Measurements from ENCODE around the gene SYTL3. TPM values are rescaled to one million over a fixed set of nuclear protein-coding genes. Genes with fewer than 3 reads are reported as not detected.

Gene SYTL3
- total and polyA plus RNA-seq, 10 of the 15 experiments (the other 5 are each of a cell fraction or from before 2014, with no cell fraction given), result 3.3 to 12.1 (median 6.9) TPM

DNA sequence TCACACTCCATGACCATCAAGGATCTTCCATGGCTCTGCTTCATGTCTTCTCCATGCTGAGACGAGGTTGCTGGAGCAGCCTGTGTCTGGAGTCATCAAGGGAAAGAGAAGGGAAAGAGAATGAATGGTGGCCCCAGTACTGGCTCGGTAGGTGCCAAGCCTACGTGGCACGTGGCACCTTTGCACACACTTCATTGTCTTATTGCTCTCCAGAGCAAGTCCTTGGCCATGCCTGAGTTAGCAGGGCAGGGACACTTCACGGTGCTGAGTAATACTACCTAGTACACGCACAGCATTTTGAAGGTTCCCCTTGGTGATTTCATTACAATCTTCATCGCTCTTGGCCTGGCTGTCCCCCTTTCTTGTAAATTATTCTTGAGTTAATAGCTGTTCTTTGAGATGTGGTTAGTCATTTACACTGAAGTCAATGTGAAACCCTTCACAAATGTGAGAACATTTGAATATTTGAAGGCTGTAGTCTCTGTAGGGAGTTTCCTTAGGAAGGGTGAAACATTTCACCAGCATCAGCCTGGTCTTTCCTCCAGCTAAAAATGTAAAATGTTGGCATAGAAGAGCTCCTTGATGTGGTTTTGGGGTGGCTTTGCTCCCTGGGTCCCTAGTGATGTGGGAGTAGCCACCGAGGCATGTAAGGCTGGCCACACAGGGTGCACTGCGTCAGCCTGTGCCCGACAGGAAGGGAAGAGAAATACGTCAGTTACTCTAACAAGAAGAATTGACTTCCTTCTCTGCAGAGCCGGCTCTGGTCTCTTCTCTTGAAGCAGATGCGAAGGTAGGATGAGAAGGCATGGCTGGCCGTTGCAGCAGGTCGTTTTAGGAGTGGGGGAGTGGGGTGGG lies at the start of gene SYTL3 (continued):
- TF ChIP-seq, protein P1, sequence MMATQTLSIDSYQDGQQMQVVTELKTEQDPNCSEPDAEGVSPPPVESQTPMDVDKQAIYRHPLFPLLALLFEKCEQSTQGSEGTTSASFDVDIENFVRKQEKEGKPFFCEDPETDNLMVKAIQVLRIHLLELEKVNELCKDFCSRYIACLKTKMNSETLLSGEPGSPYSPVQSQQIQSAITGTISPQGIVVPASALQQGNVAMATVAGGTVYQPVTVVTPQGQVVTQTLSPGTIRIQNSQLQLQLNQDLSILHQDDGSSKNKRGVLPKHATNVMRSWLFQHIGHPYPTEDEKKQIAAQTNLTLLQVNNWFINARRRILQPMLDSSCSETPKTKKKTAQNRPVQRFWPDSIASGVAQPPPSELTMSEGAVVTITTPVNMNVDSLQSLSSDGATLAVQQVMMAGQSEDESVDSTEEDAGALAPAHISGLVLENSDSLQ (IDR thresholded peaks at IDR 0.05), result peak; percentile 27
- no peak for TF ChIP-seq HDAC2 (IDR thresholded peaks at IDR 0.05)
- no peak for TF ChIP-seq POLR2AphosphoS2 (IDR thresholded peaks at IDR 0.05; ENCODE audit: low read depth, low read length)
- peak; percentile 62; the same call in 1 of the 2 replicates for TF ChIP-seq GABPA (IDR thresholded peaks at IDR 0.05; ENCODE audit: low read depth)
- peak; percentile 60; the same call in 1 of the 2 replicates for TF ChIP-seq SPI1 (IDR thresholded peaks at IDR 0.05; ENCODE audit: borderline replicate concordance, insufficient read depth, low read depth, low read length)
- TF ChIP-seq CHD1 (IDR thresholded peaks at IDR 0.05; ENCODE audit: low read depth, low read length), result no peak
- TF ChIP-seq SREBF2 (IDR thresholded peaks at IDR 0.05; ENCODE audit: low read length), result no peak
- no peak for TF ChIP-seq BRCA1 (IDR thresholded peaks at IDR 0.05; ENCODE audit: low read depth, low read length)
- TF ChIP-seq ZNF207 (IDR thresholded peaks at IDR 0.05; ENCODE audit: borderline replicate concordance), result no peak
- peak; percentile 15 for TF ChIP-seq SMAD1 (IDR thresholded peaks at IDR 0.05; ENCODE audit: low read depth, partially characterized antibody)
- no peak for TF ChIP-seq SMC3 (IDR thresholded peaks at IDR 0.05; ENCODE audit: borderline replicate concordance, low read length)
- no peak for TF ChIP-seq NFXL1 (IDR thresholded peaks at IDR 0.05; ENCODE audit: borderline replicate concordance)
- TF ChIP-seq, protein P2, sequence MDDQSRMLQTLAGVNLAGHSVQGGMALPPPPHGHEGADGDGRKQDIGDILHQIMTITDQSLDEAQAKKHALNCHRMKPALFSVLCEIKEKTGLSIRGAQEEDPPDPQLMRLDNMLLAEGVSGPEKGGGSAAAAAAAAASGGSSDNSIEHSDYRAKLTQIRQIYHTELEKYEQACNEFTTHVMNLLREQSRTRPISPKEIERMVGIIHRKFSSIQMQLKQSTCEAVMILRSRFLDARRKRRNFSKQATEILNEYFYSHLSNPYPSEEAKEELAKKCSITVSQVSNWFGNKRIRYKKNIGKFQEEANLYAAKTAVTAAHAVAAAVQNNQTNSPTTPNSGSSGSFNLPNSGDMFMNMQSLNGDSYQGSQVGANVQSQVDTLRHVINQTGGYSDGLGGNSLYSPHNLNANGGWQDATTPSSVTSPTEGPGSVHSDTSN (IDR thresholded peaks at IDR 0.05; ENCODE audit: insufficient replicate concordance, low read depth, low read length), result no peak
- peak; percentile 70; the same call in 1 of the 2 replicates for TF ChIP-seq FOXM1 (IDR thresholded peaks at IDR 0.05; ENCODE audit: low read depth, low read length)
- TF ChIP-seq, protein P3, sequence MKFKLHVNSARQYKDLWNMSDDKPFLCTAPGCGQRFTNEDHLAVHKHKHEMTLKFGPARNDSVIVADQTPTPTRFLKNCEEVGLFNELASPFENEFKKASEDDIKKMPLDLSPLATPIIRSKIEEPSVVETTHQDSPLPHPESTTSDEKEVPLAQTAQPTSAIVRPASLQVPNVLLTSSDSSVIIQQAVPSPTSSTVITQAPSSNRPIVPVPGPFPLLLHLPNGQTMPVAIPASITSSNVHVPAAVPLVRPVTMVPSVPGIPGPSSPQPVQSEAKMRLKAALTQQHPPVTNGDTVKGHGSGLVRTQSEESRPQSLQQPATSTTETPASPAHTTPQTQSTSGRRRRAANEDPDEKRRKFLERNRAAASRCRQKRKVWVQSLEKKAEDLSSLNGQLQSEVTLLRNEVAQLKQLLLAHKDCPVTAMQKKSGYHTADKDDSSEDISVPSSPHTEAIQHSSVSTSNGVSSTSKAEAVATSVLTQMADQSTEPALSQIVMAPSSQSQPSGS (IDR thresholded peaks at IDR 0.05; ENCODE audit: low read length), result peak; percentile 90; the same call in 1 of the 2 replicates
- peak; percentile 99 for TF ChIP-seq IKZF2 (IDR thresholded peaks at IDR 0.05)
- no peak for TF ChIP-seq RFX5 (IDR thresholded peaks at IDR 0.05; ENCODE audit: low read depth, low read length)
- TF ChIP-seq, protein P4, sequence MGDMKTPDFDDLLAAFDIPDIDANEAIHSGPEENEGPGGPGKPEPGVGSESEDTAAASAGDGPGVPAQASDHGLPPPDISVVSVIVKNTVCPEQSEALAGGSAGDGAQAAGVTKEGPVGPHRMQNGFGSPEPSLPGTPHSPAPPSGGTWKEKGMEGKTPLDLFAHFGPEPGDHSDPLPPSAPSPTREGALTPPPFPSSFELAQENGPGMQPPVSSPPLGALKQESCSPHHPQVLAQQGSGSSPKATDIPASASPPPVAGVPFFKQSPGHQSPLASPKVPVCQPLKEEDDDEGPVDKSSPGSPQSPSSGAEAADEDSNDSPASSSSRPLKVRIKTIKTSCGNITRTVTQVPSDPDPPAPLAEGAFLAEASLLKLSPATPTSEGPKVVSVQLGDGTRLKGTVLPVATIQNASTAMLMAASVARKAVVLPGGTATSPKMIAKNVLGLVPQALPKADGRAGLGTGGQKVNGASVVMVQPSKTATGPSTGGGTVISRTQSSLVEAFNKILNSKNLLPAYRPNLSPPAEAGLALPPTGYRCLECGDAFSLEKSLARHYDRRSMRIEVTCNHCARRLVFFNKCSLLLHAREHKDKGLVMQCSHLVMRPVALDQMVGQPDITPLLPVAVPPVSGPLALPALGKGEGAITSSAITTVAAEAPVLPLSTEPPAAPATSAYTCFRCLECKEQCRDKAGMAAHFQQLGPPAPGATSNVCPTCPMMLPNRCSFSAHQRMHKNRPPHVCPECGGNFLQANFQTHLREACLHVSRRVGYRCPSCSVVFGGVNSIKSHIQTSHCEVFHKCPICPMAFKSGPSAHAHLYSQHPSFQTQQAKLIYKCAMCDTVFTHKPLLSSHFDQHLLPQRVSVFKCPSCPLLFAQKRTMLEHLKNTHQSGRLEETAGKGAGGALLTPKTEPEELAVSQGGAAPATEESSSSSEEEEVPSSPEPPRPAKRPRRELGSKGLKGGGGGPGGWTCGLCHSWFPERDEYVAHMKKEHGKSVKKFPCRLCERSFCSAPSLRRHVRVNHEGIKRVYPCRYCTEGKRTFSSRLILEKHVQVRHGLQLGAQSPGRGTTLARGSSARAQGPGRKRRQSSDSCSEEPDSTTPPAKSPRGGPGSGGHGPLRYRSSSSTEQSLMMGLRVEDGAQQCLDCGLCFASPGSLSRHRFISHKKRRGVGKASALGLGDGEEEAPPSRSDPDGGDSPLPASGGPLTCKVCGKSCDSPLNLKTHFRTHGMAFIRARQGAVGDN (IDR thresholded peaks at IDR 0.05), result peak; percentile 88
- TF ChIP-seq NFYA (IDR thresholded peaks at IDR 0.05; ENCODE audit: borderline replicate concordance, low read depth, low read length), result no peak
- peak; percentile 82 for TF ChIP-seq MTA3 (IDR thresholded peaks at IDR 0.05; ENCODE audit: borderline replicate concordance, low read length)
- TF ChIP-seq, protein P5, sequence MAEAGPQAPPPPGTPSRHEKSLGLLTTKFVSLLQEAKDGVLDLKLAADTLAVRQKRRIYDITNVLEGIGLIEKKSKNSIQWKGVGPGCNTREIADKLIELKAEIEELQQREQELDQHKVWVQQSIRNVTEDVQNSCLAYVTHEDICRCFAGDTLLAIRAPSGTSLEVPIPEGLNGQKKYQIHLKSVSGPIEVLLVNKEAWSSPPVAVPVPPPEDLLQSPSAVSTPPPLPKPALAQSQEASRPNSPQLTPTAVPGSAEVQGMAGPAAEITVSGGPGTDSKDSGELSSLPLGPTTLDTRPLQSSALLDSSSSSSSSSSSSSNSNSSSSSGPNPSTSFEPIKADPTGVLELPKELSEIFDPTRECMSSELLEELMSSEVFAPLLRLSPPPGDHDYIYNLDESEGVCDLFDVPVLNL (IDR thresholded peaks at IDR 0.05; ENCODE audit: low read depth, low read length), result no peak

All from GM12878 (cell line).